Erythroblast (primary cell): Measurements from ENCODE around the gene LIN7A.

Source experiments
- GATA1 ChIP-seq: IDR thresholded peaks from 2 replicates; pipeline ENCODE4 v1.6.1; 2011; ENCODE audit warnings: low read depth, mild to moderate bottlenecking, control low read depth, low read length, moderate library complexity
- POLR2A ChIP-seq: IDR thresholded peaks from 2 replicates; pipeline ENCODE4 v1.6.1; 2011; ENCODE audit warnings: mild to moderate bottlenecking, low read length

DNA sequence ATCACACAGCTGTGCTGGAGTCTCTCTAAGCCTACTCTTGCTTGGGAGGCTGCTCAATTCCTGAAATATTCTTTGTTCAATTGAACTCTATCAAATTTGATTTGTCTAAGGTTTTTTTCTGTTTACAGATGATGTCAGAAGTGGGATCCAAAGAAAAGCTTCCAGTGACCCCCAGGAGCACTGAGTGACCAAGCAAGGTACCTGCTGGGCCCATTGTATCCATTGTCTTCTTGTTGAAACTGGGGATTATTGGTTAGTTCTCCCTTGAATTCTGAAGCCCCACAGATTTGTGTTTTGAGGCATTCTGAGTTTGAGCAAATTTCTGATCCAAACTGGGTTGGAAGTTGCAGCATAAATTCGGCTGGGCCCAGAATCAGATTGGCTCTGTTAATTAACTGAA, 156.4 kb downstream of the LIN7A start:
- TF ChIP-seq POLR2A (no peak), GATA1 (no peak)
